GM19023 (cell line): ENCODE data around the gene SMOC2.
"Not testable (repeated sequence)": the region's sequence is repeated elsewhere in the genome, so short reads cannot be mapped to it uniquely, and the experiment has no call there.

ENCODE experiments used
- ATAC-seq: cut with Tn5 transposase; IDR thresholded peaks from one replicate; pipeline ENCODE4 v1.9.1; 2021; ENCODE audit warnings: mild to moderate bottlenecking, moderate library complexity; ENCODE audit not compliant: unreplicated experiment

Gene SMOC2

DNA sequence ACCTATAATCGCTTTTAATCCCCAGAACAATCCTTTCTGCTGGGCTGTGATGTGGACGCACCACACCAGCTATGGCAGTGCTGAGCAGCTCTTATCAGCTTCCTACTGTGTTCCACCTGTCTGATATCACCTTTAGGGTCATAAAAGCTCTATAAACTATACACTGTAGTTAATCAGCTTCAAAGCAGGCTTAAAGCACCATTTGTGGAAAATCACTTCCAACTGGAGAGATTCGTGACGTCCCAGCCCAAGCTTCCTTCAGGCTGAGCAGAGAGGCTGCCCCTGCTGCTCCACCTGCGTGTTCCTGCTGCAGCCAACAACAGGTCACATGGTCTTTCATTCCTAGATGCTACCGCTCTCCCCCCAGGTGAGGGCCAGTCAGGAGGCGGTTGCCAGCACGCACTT, 156.5 kb downstream of the SMOC2 start:
- no peak for ATAC-seq

- ATAC-seq: no peak
Observed at GRCh38 chr6:168598251-168599117, 157.5 kb downstream of the SMOC2 start.

GRCh38 chr6:168599118-168599494, 158.1 kb downstream of the SMOC2 start:
- ATAC-seq: no peak

DNA sequence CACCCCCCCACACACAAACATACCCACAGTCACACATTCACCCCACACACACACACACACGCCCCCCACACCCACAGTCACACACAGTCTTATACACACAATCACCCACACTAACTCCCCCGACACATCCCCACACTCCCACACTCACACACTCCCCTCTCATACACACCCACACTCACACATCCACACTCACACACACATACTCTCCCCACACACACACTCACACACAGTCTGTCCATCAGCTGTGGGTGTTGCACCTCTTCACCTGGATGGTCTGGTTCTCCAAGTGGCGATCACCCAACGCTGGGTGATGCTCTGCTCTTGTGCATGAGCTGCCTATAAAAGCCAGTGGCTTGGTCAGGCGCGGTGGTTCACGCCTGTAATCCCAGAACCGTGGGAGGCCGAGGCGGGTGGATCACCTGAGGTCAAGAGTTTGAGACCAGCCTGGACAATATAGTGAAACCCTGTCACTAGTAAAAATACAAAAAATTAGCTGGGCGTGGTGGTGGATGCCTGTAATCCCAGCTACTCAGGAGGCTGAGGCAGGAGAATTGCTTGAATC, 158.9 kb downstream of the SMOC2 start:
- no peak for ATAC-seq

DNA sequence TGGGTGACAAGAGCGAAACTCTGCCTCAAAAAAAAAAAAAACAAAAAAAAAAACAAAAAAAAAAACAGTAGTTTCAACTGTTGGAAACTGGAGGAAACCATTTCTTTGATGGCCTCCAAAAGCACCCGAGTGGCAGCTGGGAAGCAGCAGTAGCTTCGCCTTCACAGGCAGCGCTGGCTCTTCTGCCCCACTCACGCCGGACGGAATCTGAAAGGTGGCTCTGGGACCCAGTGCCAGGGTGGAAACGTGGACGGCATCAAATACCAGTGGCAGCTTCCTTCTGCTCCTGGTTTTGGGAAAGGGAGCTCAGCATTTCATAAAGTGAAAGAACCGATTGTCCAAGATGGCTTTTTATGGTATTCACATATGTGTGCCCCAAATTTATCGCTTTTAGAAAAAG, 159.4 kb downstream of the SMOC2 start:
- no peak for ATAC-seq

DNA sequence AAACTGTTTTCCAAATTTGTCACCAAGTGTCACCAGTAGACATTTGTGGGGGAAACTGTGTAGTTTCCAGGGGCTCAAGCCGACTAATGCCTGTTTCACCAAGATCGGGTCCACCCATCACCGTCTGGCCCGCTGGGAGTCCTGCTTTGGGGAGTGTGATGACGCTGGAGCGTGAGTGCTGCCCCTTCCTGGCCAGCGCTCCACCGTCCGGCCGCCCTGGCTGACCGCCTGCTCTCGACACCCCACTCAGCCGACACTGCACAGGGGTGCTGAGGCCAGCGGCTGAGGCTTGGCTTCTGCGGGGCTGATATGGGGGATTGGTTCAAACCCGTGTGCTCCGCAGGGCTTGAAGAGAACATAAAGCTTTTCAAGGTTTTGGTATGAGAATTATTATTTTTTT, 160.1 kb downstream of the SMOC2 start:
- no peak for ATAC-seq

DNA sequence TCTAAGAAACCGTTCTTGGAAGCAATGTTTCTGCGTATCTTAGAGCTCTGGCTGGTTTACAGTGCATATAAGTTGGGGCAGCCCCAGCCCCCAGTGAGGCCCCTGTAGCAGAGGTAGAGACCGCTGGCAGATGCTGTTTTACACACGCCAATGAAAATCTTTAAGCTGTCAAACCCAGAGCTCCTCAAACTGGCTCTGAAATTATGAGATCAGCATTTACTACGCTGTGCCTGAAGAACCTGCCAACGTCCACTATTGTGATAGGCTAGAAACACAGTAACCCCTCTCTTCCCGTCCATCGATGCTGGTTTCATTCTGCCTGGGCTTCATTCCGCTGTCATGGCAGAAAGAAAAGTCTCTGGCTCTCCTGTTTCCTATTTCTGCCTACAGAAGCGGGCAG, 160.6 kb downstream of the SMOC2 start:
- no peak for ATAC-seq

- ATAC-seq: no peak
Observed at GRCh38 chr6:168602576-168602975, 161.6 kb downstream of the SMOC2 start.

GRCh38 chr6:168603234-168603633, 162.2 kb downstream of the SMOC2 start:
- ATAC-seq: no peak

- ATAC-seq: no peak
Observed at GRCh38 chr6:168605964-168606363, 165.0 kb downstream of the SMOC2 start.

DNA sequence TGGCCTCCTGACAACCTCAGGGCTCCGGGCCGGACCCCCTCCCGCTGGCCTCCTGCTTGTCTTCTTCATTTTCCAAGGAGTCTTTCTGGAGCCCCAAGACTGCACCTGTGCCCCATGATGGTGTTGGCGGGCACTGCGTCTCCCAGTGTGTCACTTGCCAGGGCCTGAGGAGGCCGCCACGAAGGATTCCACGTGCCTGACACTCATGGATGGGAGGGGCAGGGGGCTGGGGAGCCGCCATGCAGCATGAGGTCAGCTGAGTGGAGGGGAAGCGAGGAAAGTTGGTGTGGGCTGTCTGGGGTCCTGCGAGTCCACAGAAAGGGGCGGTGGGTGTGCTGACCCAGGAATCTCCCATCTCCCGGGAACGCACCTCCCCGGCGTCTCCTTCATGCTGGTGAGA, 165.7 kb downstream of the SMOC2 start:
- no peak for ATAC-seq

DNA sequence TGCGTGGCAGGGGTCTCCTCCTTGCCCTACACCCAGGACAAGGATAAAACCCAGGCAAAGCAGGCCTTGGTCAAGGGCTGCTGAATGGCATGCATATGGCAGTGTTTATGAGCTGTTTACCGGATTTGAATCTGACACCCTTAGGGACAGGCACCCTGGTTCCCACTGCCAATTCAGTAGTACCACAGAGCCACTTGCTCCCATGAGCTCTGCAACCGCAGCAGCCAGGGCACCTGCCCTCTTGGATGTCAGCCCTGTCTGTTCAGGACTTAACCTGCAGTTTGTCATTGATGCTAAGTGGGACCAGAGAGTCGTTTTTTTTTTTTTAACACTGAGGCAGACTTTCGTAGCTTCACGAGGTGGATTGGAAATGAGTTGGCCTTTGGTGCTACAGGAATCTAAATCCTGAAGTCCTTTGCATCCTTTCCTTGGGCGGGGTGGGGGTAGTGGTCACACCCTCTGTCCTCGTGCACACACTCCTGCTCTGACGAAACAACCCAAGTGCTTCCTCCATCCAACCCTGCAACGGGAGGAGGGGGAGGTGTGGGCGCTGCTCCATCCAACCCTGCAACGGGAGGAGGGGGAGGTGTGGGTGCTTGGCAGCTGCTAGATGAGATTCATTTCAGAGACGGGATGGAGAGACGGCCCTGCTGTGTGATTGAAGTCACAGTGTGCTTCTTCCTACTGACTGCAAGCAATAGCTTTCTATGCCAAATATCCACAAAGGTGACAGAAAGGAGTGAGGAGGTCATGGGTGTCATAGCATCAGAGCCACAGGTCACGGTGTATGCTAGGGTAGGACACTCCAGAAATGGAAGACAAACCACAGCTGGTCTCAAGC, 166.5 kb downstream of the SMOC2 start:
- ATAC-seq: no peak

GRCh38 chr6:168608113-168608400, 167.1 kb downstream of the SMOC2 start:
- ATAC-seq: no peak

- ATAC-seq: no peak
Observed at GRCh38 chr6:168609026-168609685, 168.2 kb downstream of the SMOC2 start.

- no peak for ATAC-seq
Observed at GRCh38 chr6:168609914-168610490, 169.0 kb downstream of the SMOC2 start.

DNA sequence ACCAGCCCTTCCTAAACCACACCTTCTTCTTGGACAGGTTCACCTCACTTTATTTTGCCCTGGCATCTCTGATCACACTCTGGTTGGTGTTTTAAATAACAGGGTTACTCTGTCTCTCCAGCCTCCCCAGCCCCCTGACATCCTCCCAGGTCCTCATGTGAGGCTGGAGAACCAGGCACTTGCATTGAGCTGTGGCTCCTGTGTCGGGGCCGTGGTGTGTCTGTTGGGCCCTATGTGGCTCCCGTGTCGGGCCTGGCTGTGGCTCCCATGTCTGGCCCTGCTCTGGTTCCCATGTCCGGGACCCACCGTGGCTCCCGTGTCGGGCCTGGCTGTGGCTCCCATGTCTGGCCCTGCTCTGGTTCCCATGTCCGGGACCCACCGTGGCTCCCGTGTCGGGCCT, 170.0 kb downstream of the SMOC2 start:
- ATAC-seq: not testable (repeated sequence)

DNA sequence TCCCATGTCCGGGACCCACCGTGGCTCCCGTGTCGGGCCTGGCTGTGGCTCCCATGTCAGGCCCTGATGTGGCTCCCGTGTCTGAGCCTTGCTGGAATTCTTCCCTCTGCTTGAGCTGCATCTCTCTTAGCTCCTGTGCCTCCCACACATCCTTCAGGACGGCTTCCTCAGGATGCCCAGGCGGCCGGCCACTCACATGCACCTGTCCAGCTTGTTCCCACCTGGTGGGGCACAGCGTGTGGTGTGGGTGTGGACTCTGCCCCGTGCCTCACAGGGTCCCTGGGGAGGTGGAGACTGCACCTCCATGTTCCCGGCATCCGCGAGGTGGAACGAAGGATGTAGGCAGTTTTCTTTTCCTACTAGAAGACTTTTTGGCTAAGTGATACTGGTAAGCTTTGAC, 170.7 kb downstream of the SMOC2 start:
- no peak for ATAC-seq

DNA sequence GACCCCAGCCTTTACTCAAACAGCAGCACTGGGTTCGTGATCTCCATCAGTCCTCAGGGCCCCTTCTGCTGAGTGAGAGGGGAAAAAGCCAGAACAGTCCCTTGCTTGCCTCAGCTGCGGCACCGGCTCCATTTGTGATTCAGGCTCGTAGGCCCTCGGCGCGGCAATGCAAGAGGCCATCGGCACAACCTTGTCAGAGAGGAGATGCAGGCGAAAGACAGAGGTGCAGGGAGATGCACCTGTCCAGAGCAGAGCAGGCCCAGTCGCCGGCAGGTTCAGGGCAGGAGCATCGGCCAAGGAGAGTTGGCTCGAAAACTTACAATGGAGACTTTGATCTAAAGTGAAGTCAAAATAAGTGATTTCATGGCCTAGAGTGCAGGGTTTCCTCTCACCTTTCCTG, 171.6 kb downstream of the SMOC2 start:
- no peak for ATAC-seq

GRCh38 chr6:168615837-168616236, 174.9 kb downstream of the SMOC2 start:
- ATAC-seq: no peak

GRCh38 chr6:168616816-168617765, 176.1 kb downstream of the SMOC2 start:
- no peak for ATAC-seq
